RPMI8226 (cell line): Measurements from ENCODE around the gene TNFRSF14.
"Not testable (repeated sequence)": the region's sequence is repeated elsewhere in the genome, so short reads cannot be mapped to it uniquely, and the experiment has no call there.

Experiments used
- DNase-seq: peaks from one replicate; pipeline ENCODE4 v3.0.0-alpha.2; 2015

Gene TNFRSF14

DNA sequence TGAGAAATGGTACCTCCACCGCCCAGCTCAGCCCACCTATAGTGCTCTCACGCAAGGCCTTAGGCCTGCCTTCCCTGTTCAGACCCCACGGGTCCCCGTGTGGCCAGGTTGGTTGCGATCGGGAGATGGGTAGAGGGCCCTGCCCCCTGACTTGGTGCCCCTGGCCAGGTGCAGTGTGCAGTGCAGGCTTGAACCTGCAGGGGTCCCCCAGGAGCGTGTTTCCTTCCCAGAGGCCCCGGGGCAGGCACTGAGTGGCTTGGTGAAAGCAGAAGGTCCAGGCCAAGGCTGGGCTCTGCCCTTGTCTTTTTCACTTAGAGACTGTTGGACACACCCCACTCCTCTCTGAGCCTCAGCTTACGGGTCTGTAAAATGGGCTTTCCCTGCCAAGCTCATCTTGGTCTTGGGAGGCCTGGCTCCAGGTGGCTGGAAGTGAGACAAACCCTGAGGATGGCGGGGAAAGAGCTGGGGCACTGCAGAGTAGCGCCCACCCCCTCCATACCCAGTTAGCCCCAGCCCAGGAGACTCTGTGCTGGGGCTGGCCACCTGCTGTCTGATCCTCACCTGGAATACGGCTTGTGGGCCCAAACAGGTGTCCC is 16.8 kb upstream of the TNFRSF14 start:
- DNase-seq: peak; percentile 47

DNA sequence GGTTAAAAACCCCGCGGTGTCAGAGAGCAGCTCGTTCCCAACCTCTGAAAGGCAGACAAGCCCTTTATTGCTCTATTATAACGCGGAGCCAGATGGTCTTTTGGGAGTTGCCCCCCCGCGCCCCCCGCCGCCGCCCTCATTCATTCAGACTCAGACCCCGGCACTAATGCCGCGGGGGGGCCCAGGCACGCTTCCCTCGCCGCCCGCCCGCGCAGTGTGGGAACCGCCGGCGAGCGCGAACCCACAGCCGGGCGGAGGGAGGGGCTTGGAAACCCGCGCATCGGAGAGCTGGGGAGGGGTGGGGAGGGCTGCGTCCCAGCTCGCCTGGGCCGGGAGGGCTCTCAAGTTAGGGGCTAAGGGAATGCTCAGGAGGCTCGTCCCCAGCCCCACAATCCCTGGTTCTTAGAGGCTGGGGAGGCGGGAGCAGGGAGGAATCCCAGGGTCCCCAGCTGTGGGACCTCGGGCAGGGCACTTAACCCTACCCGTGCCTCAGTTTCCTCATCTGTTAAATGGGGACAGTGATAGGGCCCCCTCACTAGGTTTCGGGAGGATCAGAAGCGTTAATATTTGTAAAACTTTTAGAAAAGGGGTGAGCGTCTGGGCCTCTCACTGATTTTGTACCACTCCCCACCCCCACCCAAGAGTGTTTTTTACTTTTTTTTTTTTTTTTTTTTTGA is 15.2 kb upstream of the TNFRSF14 start:
- DNase-seq: no peak

DNA sequence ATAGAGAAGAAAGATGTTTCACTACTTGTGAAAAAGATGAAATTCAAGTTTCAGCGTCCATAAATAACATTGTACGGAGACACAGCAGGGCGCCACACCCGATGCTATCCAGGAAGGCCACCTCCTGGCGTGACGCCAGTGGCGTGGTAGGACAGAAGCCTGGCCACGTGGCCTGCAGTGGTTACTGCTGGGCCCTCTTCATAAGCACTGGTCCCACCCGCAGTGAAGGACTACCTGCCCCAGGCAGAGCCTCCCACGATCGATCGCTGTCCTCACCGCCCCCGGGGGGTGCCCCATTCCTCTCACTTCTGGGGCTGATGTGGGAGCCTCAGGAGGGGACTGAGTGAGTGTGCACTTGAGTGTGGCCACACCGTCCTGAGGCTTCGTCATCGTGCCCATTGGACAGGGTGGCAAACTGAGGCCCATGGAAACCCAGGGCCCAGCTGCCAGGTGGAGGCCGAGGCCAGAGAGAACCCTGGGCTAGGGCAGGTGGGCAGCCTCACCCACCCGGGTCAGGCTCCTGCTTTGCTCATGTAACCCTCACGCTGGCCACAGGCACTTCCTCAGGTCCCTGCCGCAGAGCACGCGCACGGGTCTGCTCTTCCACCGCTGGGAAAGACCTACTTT is 14.4 kb upstream of the TNFRSF14 start:
- peak; percentile 84 for DNase-seq

DNA sequence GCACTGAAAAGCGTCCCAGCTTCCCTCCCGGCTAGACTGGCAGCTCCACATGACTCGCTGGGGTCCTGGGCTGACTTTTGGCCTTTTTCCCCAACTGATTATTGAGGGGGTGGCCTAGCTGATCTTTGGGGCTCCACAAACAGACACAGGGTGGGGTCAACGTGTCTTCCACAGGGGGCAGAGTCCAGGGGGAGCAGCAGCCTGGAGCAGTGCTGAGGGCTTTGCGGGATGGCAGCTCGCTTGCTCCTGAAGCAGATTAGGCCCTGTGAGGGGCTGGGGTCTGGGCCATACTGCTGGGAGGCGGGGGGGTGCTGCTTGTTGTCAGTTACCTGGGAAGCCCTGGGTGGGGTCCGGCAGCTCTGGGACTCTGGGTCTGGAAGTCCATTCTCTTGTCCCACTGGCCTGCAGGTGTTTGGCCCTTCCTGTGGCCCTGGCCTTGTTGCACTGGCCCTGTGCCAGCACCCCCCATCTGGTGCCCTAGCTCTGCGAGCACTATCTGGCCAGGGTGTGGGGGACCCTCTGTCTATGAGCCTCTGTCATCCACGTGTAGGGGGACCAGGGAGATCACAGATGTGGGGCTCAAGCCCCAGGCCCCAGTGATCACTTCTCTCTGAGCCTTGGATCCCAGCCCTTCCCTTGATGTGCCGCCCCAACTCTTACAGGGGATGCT is 13.8 kb upstream of the TNFRSF14 start:
- DNase-seq: no peak

DNA sequence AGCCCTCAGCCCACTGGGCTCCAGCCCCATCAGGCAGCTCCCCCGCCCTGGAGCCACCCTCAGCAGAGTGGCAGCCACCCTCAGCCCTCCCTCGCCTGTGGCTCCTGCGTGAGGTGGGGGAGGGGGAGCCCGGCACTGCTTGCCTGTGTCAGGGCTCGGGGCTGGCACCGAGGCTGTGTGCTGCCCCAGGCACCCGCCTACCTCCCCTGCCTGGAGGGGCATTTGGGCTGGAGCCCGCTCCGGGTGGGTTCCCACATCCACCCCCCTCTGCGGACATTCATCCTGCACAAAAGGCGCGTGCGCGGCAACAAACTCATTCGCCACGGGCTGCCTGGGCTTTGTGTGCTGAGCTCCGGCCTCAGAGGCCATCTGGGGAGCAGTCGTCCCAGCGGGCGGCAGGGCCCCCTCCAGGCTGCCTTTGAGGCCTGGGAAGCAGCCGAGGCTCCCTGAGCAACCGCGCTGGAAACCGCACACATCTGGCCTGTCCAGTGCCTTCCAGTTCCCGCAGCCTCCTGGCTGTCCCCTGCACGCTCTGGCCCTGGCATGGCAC is 12.6 kb upstream of the TNFRSF14 start:
- peak; percentile 47 for DNase-seq

DNA sequence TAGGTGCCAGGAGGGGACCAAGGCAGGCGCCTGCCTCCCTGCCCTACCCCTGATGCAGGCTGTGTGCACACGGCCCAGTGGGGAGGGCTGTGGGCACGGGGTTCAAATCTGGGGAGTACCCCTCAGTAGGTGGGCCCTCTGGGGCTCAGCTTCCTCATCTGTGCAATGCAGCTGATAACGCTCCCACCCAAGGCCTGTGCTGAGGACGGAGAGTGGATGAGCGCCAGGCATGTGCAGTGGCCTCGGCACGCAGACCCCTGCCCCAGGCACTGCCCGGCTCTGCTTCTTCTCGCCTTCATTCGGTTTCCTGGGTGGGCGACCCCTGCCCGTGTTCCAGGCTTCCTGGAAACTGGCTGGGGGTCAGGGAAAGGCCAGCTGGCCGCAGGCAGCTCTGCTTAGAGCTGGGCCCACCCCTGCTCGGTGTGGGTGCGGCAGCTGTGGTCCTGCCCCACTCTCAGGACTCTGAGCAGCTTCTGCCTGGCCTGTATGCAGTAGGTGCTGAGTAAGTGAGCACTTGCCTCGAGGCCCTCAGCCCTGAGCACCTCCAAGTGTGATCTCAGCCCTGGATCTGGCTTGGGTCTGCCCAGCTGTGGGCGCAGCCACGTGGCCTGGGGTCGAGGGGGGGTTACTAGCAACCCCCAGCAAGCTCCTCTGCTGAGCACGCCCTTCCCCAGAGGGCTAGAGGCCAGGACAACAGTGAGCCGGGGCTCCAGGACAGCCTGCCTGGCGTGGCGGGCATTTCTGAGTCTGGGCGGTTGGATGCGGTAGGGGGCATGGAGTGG is 11.9 kb upstream of the TNFRSF14 start:
- DNase-seq: peak; percentile 20

DNA sequence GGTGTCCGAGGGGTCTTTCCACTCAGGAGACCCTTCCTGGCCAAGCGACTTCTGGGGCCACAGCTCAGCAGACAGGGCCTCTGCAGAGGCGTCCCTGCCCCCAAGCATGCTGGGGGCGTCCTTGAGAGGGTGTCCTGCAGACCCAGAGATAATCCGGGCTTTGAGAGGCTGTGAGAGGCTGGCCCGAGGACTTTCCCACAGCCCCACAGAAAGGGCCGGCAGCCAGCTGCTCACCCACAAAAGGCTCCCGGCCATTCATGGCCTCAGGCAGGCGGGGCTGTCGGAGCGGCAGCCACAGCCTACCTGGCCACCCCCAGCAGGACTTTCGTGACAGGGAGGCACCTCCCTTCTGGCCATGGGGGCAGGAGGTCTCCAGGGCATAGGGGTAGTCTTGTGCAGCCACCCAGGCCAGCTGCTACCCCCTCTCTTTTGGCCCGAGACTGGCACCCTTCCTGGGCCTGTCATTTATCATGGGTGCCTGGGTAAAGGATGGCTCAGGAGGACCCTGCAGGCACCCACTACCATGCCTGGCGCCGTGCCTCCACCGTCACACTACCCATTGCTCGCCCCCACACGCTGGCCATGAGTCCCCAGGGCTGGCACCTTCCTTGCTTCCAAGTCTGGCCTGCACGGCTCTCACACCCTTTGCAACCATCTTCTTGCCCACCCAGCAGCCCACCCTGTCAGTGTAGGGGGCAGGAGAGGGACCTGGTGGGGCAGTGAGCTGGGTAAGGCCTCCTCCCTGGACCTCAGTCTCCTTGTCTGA is 11.1 kb upstream of the TNFRSF14 start:
- peak; percentile 43 for DNase-seq

DNA sequence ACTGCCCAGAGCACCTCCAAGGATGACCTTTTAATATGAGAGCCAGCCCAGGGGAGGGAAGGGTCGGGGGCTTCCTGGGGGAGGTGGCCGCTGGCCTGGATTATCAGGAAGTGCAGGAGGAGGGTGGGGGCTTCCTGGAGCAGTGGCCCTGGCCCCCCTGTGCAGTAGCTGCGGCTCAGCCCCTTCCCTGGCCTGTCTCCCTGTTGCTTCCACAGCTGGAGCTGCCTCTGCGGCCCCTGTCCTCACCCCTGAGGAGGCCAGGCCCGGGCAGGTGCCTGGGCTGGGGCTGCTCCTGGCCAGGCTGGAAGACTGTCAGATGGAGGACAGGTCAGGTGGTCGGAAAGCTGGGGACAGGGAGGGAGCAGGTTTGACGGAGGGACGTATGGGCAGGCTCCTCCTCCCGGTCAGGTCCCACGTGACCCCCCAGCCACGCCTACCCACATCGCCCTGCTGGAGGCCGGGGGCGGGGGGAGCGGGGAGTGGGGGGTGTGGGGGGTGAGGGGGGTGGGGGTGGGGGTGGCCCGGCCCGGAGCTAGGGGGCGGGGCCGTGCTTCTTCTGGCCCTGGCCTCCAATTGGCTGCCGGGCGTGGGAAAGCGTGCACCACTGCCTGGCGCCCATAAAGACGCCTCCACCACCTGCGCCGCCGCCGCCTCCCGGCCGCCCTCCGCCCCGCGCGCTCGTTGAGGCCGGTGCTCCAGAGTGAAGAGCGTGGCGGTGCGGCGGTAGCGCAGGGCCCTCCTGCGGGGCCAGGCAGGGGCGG is 10.2 kb upstream of the TNFRSF14 start:
- DNase-seq: peak; percentile 95

DNA sequence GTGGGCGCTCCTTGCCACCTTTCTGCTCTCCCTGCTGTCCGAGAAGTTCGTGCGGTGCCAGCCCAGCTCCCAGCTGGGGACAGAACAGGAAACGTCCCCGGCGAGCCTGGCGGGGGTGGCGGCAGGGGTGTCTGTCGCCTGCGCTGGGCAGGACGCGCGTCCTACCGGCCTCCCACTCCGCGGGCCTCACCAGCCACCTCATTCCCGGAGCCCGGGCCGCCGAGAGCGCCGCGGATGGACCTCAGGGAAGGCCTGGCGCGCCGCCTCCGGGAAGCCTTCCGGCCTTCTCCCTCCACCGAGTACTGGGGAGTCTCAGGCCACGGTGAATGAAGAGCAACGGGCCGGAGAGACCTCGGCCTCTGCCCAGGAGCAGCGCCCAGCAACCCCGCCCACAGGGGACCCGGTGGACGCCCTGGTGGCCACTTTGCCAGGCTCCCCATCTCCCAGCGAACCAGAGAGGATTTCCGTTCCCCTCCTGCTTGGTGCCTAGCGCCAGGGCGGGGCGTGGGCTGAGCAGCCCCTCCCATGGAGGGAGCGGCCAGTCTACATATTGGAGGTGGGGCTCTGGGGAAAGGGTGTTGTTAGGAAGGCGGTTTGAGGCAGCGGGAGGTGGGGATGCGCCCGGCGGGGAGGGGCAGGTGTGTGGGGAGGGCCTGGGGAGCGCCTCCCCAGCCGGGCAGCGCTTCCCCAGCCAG is 9.5 kb upstream of the TNFRSF14 start:
- peak; percentile 96 for DNase-seq

DNA sequence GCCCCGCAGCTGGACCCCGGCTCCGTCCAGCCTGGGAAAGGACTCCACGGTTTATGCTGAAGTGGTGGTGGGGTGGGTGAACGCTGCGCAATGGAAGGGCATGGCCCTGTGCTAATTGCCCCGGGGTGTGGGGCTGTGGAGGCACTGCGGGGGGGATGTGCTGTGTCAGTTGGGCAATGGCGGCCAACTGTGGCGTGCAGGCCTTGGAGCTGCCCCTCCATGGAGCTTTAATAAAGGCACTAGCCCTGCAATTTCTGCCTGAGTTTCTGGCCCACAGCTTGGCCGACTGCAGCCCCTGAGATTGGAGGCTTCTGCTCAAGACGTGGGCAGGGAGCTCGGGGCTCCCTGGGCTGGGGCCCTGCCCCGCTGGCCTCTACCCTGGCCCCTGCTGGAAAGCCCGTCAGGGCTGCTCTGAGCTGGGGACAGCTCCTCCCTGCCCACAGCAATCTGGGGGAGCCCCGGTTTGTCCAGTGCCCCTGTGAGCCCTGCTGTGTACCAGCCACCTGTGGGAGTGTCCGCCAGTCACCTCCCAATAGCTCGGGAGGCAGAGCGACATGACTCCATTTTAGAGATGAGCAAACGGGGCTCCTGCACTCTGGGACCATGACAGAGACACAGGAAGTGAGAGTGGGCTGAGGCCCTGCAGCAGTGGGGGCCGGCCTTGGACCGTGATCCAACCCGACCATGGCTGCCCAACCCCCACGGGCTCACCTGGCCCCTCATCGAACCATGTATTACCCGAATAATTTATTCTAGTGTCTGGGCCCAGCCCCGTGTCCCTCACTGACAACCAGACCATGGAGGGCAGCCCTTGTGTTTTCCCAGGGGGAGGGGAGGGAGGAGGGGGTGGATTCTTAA is 8.7 kb upstream of the TNFRSF14 start:
- peak; percentile 64 for DNase-seq

DNA sequence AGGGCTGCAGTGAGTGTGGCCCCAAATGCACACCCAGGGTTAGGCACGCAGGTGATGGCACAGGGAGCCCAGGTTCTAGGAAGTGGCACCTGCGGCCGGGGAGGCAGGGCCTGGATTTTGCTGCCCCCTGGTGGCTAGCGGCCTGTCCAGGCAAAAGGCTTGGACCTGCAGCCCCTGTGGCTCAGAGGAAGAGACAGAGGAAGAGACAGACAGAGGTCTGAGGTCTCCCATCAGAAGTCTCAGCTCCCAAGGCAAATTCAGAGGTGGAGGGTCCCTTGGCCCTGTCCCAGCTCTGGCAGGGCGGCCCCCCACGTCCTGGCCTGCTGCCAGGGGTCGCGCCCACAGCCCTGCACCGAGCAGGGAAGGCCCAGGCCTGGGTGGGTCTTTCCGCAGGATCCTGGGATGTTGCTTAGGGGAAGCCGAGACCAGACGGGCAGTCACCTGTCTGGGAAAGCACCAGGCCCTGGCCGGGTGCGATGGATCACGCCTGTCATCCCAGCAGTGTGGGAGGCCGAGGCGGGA is 8.0 kb upstream of the TNFRSF14 start:
- DNase-seq: peak; percentile 96

DNA sequence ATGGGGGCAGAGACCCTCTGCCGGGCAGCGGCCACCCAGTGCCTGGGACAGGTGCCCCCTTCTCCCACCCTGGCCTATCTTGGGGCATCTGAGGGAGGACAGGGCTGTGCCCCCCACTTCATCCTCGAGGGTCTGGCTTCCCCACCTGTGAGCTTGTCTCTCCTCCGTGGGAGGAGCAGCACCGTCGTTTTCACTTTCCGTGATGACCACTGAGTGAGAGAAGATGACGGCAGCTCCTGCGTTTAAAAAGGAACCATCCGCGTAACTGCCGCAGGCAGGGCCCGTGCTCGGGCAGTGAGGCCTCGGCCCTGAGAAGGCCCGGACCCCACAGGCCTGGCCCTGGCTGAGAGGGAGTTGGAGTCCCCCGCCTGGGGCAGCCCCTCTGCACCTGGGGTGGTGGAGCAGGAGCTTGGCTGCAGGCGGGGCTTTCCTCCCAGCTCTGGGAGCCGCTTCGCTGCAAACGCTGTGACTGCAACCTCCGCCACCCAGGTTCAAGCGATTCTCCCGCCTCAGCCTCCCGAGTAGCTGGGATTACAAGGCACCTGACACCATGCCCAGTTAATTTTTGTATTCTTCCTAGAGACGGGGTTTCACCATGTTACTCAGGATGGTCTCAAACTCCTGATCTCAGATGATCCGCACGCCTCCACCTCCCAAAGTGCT is 6.7 kb upstream of the TNFRSF14 start:
- DNase-seq: not testable (repeated sequence)

DNA sequence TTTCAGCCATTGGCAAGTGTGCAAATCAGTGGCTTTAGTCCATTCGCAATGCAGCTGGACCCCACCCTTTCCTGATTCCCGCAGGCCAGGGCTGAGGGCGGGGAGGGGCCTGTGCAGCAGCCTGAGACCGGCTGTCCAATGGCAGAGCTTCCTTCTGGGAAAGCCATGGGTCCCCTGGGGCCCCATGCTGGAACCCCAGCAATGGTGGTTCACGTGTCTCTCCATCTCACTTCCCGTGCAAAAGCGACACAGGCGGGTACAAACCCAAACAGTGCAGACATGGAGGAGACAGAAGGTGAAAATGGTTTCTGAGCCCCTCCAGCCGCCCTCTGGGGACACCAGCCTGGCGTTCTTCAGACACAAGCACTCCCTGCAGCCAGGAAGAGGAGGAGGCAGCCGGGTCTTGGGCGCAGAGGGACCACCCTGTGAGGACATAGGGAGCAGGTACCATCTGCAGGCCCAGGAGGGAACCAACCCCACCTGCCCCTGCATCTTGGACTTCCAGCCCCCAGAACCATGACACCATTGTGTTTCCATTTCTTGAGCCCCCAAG is 5.8 kb upstream of the TNFRSF14 start:
- not testable (repeated sequence) for DNase-seq

DNA sequence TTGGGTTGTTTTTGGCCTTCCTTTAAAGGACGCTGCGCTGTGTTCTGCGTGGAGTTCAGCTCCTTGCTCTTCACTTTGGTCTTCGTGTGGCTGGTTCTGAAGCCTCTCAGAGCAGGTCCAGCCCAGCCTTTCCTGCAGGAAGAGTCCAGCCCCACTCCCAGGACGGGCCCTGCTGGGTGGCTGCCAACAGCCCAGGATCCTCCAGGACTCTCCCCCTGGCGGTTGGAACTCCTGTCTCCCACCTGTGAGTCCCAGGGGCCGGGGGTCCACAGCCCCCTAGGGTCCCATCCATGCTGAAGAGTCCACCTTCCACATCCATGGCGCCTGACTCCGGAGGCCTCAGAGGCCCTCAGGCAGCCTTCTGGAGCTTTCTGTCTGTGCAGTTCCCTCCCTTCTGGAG is 4.6 kb upstream of the TNFRSF14 start:
- DNase-seq: not testable (repeated sequence)

DNA sequence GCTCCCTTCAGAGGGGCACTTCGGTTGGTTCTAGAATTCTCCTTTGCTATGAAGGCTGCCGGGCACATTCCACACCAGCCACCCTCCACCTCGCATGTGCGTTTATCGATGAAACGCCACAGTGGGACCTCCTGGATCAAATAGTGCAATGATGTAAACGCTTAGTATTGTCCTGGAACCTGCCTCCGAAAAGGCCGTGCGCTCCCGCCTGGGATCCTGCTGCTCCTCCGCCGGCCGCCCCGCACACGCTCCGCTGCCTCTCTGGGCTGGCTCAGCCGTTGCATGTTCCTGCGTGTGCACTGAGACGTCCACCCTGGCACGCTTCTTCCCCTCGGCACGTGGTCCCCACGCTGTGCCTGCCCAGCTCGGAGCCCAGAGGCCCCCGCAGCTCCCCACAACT is 4.0 kb upstream of the TNFRSF14 start:
- DNase-seq: no peak

DNA sequence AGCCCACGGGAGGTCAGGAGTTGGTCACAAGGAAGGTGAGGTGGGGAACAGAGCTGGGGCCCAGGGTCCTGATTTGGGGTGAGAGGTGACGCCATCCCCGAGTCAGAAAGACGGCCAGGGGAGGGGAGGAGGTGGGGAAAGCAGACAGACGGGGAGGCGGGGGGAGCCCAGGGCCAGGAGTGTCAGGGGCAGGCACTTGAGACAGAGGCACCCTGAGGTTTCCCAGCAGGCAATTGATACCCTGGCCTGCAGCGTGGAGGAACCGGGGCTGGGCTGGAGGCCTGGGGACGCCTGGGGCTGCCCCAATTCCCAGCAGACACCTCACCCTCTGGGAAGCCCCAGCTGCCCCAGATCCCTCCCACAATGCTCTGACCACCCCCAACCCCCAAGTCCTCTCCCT is 3.1 kb upstream of the TNFRSF14 start:
- DNase-seq: not testable (repeated sequence)

DNA sequence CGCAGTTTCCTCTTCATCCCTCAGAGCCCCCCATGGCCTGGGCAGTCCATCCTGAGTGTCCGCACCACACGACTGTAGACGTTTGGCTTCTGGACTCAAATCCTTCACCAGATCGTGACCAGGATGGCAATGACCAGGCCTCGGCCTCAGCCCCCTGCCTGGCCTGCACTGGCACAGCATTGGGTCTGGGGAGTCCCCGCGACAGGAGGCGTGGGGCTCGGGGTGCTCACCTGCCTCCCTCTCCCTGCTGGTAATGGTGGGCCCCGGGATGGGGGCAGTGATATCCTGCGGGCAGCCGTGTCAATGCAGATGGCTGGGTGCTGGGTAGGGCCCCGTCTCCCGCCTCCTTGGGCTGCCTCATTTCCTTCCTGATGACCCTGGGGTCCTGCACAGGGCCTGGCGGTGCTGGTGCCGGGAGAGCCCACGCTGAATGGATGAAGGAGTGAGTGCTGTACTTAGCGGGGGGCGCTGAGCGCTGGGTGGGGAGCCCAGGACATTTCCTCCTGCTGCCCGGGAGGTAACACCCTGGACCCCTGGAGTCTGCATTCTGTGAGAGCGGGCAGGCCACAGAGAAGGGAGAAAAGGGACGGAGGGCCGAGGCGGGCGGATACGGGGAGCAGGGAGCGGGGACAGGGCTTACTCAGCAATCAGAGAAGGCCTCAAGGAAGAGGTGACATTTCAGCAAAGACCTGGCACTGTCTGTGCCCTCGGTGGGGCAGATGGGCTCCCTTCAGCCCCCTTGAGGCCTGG is 2.1 kb upstream of the TNFRSF14 start:
- DNase-seq: no peak
